Adrenal gland (tissue), 12 donors: ENCODE results near the gene RANBP10. TPM values are rescaled to one million over a fixed set of nuclear protein-coding genes. Genes with fewer than 3 reads are reported as not detected.
A peak's percentile ranks its signal among the peaks of the same experiment; 100 is the strongest.
"Not testable (repeated sequence)": the region's sequence is repeated elsewhere in the genome, so short reads cannot be mapped to it uniquely, and the experiment has no call there.

Source experiments
- DNase-seq, 7 donors: peaks; one replicate each; pipeline ENCODE4 v3.0.0-alpha.2; 2019 to 2020
- H3K27ac ChIP-seq, 5 donors: fragments of 200-600 bp; sonication (generic) in 4 of 5; 1 replicate in 3 of 5; 2 replicates in 2 of 5; pipeline versions ENCODE4 v1.5.1 to v1.8.0; 2016 to 2020; ENCODE audit warnings: mild to moderate bottlenecking in 1 of 5
- H3K27me3 ChIP-seq: fragments of 200-600 bp; 2 replicates; pipeline ENCODE4 v1.8.0; 2021
- H3K36me3 ChIP-seq, 2 donors: fragments of 200-600 bp; replicated peaks in 1 of 2; 1 replicate in 1 of 2; 2 replicates in 1 of 2; pipeline versions ENCODE4 v1.5.1 to v1.8.0; 2018 to 2022
- H3K4me1 ChIP-seq, 2 donors: fragments of 200-600 bp; replicated peaks in 1 of 2; 1 replicate in 1 of 2; 2 replicates in 1 of 2; pipeline versions ENCODE4 v1.5.1 to v1.8.0; 2018 to 2021
- H3K4me3 ChIP-seq, 4 donors: fragments of 200-600 bp; sonication (generic) in 3 of 4; one replicate each; pipeline ENCODE4 v1.5.1; 2016 to 2018
- H3K9me3 ChIP-seq, 3 donors: fragments of 200-600 bp; sonication (generic) in 1 of 3; replicated peaks in 1 of 3; 1 replicate in 2 of 3; 2 replicates in 1 of 3; pipeline versions ENCODE4 v1.5.1 to v1.8.0; 2016 to 2021
- CTCF ChIP-seq, 6 experiments: fragments of 450-650 bp in 4 of 6; fragments of 200-600 bp in 2 of 6; sonication (generic) in 1 of 6; IDR thresholded peaks; 1 replicate in 5 of 6; 2 replicates in 1 of 6; pipeline versions ENCODE4 v1.5.1 to v1.8.0; 2016 to 2021; ENCODE audit warnings: antibody characterized with exemption in 6 of 6, mild to moderate bottlenecking in 2 of 6, moderate library complexity in 1 of 6
- POLR2A ChIP-seq, 2 donors: fragments of 450-650 bp; IDR thresholded peaks; one replicate each; pipeline ENCODE4 v1.6.1; 2017; ENCODE audit warnings: antibody characterized with exemption in 2 of 2, mild to moderate bottlenecking in 2 of 2, moderate library complexity in 1 of 2
- WGBS, 4 donors: extraction: QIAGEN DNeasy Blood & Tissue Kit in 2 of 4; methylation state at CpG; one replicate each; pipeline versions ENCODE4 v1.1.5 to v1.1.7; 2013 to 2017; 5-methylcytosine and 5-hydroxymethylcytosine counted together
- intact Hi-C, 2 donors: fragments of 100-400 bp; cut with DNase I; formaldehyde crosslinking; loops; one replicate each; pipeline versions ENCODE4 v1.14.1 to v1.15.0; 2022 to 2023
- polyA plus RNA-seq, 3 donors: library from polyadenylated mRNA; stranded (reverse); fragments of 200-250 nt in 2 of 3; fragments of 350-450 nt in 1 of 3; fragmentation: Illumina TruSeq in 1 of 3; extraction: RNeasy Lipid Tissue Mini Kit (QIAGEN cat#74804) in 1 of 3; gene quantifications; one replicate each; pipeline ENCODE4 v1.2.3, GENCODE V29; 2013 to 2014
- total RNA-seq, 9 donors: library from RNA; depleted of rRNA in 4 of 9; stranded (reverse); fragments of >200 nt in 4 of 9; fragments of 120-200 nt in 1 of 9; fragmentation: NEBNext Ultra II Directional in 1 of 9; extraction: Animal tissue kit (Norgen Biotek cat#: 25700) in 1 of 9; gene quantifications; one replicate each; pipeline versions ENCODE4 v1.1.0 to v1.2.4, GENCODE V29; 2013 to 2023
- donor health status: healthy with polysubstance abuse.
- donor health status: Bipolar disorder and iron deficiency.
- donor health status: DM: yes; HTN: yes; CAD: no.
- donor health status: DM: no; HTN: no; CAD: no.
- donor health status: DM: no; HTN: no; CAD: no.
- donor health status: DM: yes; HTN: yes; CAD: no.

The RANBP10 gene
- total and polyA plus RNA-seq, 12 donors = 9.4 to 74.1 (median 21.6) TPM

DNA sequence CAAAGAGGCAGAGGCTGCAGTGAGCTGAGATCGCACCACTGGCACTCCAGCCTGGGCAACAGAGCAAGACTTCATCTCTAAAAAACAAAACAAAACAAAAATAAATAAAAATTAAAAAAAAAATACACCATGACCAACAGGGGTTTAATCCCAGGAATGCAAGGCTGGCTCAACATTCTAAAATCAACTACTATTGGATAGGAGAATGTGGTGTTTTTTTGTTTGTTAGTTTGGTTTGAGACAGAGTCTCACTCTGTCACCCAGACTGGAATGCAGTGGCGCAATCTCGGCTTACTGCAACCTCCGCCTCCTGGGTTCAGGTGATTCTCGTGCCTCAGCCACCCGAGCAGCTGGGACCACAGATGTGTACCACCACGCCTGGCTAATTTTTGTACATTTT is 107.1 kb downstream of the RANBP10 start:
- no peak for DNase-seq
- H3K27ac ChIP-seq = no peak overlapping the region
- intact Hi-C loops = no loop called here
- WGBS, 4 donors = 94 to 98% (median 96%) methylated on average over 7 of the region's 7 CpGs
- peaks cover 0 to 1% of the 10 kb centered on the region in 2 donors for H3K4me1 ChIP-seq
- H3K27me3 ChIP-seq = no peaks in the 10 kb centered on the region
- no peak overlapping the region for H3K4me3 ChIP-seq
- TF ChIP-seq CTCF (IDR thresholded peaks at IDR 0.05) = no peak
- no peak for TF ChIP-seq POLR2A (IDR thresholded peaks at IDR 0.05)
- no peaks in the 10 kb centered on the region for H3K9me3 ChIP-seq
- no peaks in the 10 kb centered on the region for H3K36me3 ChIP-seq

GRCh38 chr16:67697422-67698185 is 108.8 kb downstream of the RANBP10 start:
- WGBS, 4 donors = 69 to 94% (median 86%) methylated on average over 4 of the region's 4 CpGs

DNA sequence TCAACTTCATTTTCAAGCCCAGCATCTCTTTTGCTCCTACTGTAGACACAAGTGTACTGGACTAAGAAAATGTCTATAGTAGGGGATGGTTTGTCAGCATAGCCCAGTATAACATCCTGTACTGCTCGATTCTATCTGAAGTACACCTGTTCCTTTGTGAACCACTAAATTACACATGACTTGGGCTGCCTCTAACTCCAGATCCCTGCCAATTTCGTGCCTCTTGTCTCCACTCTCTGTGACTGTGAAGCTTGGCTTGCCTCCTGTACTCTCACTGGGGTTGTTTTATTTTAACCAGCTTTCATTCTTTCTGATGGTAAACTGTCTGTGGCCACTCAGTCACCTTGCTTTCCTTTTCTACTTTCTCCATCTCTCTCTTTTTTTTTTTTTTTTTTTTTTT is 111.7 kb downstream of the RANBP10 start:
- Histone ChIP-seq H3K4me3 (no peak overlapping the region), H3K36me3 (no peaks in the 10 kb centered on the region), H3K4me1 (no peaks in the 10 kb centered on the region), H3K9me3 (no peaks in the 10 kb centered on the region), H3K27ac (no peak overlapping the region), H3K27me3 (no peaks in the 10 kb centered on the region)
- WGBS, 4 donors = 78 to 85% (median 82%) methylated on average over 2 of the region's 2 CpGs
- intact Hi-C loops = no loop called here
- DNase-seq = no peak
- TF ChIP-seq POLR2A (IDR thresholded peaks at IDR 0.05) (no peak), CTCF (IDR thresholded peaks at IDR 0.05) (no peak)

More at GRCh38 chr16:67697422-67698185, 108.8 kb downstream of the RANBP10 start:
- Histone ChIP-seq H3K27me3 (no peaks in the 10 kb centered on the region), H3K9me3 (no peaks in the 10 kb centered on the region), H3K4me3 (no peak overlapping the region), H3K4me1 (no peaks in the 10 kb centered on the region), H3K27ac (no peak overlapping the region), H3K36me3 (no peaks in the 10 kb centered on the region)
- intact Hi-C loops = no loop called here
- DNase-seq = peak in 1 of 7 donors; percentile 20
- TF ChIP-seq POLR2A (IDR thresholded peaks at IDR 0.05) = no peak
- TF ChIP-seq CTCF (IDR thresholded peaks at IDR 0.05) = no peak

GRCh38 chr16:67693517-67694285 is 112.7 kb downstream of the RANBP10 start:
- WGBS, 4 donors = 92 to 93% (median 92%) methylated on average over 8 of the region's 8 CpGs
- H3K36me3 ChIP-seq, intact Hi-C loops, DNase-seq, H3K27me3 ChIP-seq, H3K4me1 ChIP-seq, H3K9me3 ChIP-seq, H3K27ac ChIP-seq, H3K4me3 ChIP-seq: not testable (repeated sequence)
